Activated CD8-positive, alpha-beta T cell treated with anti-CD3 and anti-CD28 coated beads, Interleukin-2, amount 10 ng/mL, durations not matched to agents 7 days and 5 days (primary cell): ENCODE data around the gene HEPACAM. TPM values are rescaled to one million over a fixed set of nuclear protein-coding genes. Genes with fewer than 3 reads are reported as not detected.

Source experiments
- ATAC-seq: fragments of 150-1000 bp; cut with Tn5 transposase; one replicate; pipeline ENCODE4 v1.10.0; 2021; ENCODE audit warnings: moderate library complexity
- CTCF ChIA-PET: fragments of 350-600 bp; sonication (Branson Sonifier 250); formaldehyde crosslinking; loops from one replicate; lab custom pipeline; 2021; ENCODE audit warnings: antibody characterized with exemption; lab: Charles Lee
- POLR2A ChIA-PET: fragments of 350-600 bp; sonication (Branson Sonifier 250); formaldehyde crosslinking; loops from one replicate; lab custom pipeline; 2021; ENCODE audit warnings: antibody characterized with exemption; lab: Charles Lee
- DNase-seq: peaks from one replicate; pipeline ENCODE4 v3.0.0-alpha.2; 2020
- H3K27ac Mint-ChIP-seq: one replicate; pipeline ENCODE4 v1.8.0; 2021; ENCODE audit warnings: mild to moderate bottlenecking, mixed read lengths
- H3K27me3 Mint-ChIP-seq: one replicate; pipeline ENCODE4 v1.8.0; 2021; ENCODE audit warnings: low read depth, mixed read lengths
- H3K36me3 Mint-ChIP-seq: one replicate; pipeline ENCODE4 v1.8.0; 2021; ENCODE audit warnings: low read depth, mixed read lengths
- H3K4me1 Mint-ChIP-seq: one replicate; pipeline ENCODE4 v1.8.0; 2021; ENCODE audit warnings: low read depth, mixed read lengths
- H3K4me3 Mint-ChIP-seq: one replicate; pipeline ENCODE4 v1.8.0; 2021; ENCODE audit warnings: mild to moderate bottlenecking, mixed read lengths
- H3K9me3 Mint-ChIP-seq: one replicate; pipeline ENCODE4 v1.8.0; 2022; ENCODE audit warnings: mixed read lengths; ENCODE audit not compliant: insufficient read depth
- total RNA-seq, 2 experiments: library from RNA; stranded (reverse); gene quantifications; one replicate each; pipeline ENCODE4 v1.2.3, GENCODE V29; 2021

HEPACAM gene
- total RNA-seq, 2 experiments from 2014 or later = not detected

DNA sequence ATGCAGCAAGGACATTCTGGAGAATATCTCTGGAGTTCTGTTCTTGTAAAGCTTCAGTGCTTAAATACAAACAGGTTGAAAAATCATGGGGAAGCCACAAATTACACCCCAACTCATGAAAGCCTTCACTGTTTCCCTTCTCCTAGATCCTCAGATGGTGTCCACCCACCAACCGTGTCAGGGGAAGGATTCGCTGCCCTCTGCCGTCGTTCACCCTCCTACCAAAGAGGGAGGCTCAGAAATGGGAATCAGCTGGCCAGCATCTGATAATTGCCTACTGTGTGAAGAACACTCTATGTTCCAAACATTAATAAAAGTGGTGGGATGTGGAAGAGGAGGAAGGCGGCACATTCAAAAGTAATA, 7.4 kb upstream of the HEPACAM start:
- peaks cover 18% of the 10 kb centered on the region for H3K4me1 Mint-ChIP-seq
- CTCF ChIA-PET = interaction anchor here (0.6 to 1.1 kb wide), 3 partner anchors 11 to 17 kb away, joined by 3 to 4 read pairs (median 3); partner anchors contain the start of gene CCDC15
- H3K36me3 Mint-ChIP-seq = peaks cover 8% of the 10 kb centered on the region
- H3K4me3 Mint-ChIP-seq = no peak overlapping the region
- H3K27ac Mint-ChIP-seq = no peak overlapping the region
- peaks cover 7% of the 10 kb centered on the region for H3K9me3 Mint-ChIP-seq
- ATAC-seq = no peak
- POLR2A ChIA-PET = interaction anchor here (0.8 kb wide), 1 partner anchor 10 kb away, joined by 4 read pairs; no protein-coding TSS in a partner anchor
- DNase-seq = no peak
- no peaks in the 10 kb centered on the region for H3K27me3 Mint-ChIP-seq

DNA sequence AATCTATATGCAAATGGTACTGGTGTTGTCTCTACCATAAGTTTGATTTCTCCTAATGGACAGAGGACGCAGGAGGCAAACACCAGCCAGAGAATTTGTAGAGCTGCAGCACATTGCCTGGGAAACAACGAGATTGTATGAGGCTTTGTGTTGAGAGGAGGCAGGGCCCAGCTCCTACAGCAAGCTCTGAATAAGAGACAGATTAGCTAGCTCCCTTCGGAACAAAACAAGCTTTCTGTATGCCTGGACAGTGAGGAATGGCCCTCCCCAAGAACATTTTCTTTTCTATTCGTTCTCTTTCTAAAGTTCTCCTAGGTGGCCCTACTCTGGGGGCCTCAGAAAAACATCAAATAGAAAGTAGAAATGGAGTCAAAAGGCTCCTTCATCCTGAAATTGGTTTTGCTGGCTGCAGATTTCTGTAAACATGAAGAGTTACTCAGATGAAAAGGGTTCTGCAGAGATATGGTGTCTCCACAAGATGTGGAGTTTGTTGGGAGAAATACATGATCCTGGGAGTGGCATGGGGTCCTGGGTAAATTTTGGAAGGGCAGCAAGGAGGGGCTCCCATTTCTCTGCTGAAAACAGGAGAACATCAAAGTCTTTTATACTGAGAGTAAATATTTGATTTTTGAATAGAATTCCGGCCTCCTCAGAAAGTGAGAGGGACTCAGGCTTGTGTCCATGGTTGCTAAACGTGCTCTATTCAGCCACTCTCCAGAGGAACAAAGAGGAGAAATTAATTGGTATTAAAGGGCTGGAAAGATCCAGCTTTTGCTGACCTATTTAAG, 6.8 kb upstream of the HEPACAM start:
- POLR2A ChIA-PET = interaction anchor here (1.2 kb wide), 1 partner anchor 11 kb away, joined by 3 read pairs; no protein-coding TSS in a partner anchor

DNA sequence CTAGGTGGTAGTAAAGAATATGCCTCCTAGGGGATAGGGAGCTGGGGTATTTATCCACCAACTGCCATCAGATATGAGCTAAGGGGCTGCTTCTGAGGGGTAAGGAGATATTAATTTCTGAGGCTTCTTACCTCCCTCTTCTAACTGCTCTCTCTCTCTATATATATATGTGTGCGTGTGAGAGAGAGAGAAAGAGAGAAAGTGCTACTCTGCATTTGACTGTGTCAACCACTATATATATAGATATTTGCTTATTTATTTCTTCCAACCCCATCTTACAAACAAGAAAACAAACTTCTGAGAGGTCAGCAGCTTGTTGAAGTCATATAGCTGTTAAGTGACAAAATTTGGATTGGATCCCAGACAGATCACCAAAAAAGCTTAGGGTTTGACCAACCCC, 5.9 kb upstream of the HEPACAM start:
- peaks cover 2% of the 10 kb centered on the region for H3K36me3 Mint-ChIP-seq
- H3K9me3 Mint-ChIP-seq = no peaks in the 10 kb centered on the region
- ChIA-PET POLR2A (interaction anchor here (1.2 to 1.3 kb wide), 2 partner anchors 9 to 12 kb away, joined by 3 to 6 read pairs; no protein-coding TSS in a partner anchor), CTCF (interaction anchor here (0.8 to 2.3 kb wide), 3 partner anchors 8 to 65 kb away, joined by 3 to 8 read pairs (median 3); no protein-coding TSS in a partner anchor)
- H3K27ac Mint-ChIP-seq = no peak overlapping the region
- H3K27me3 Mint-ChIP-seq = peaks cover 4% of the 10 kb centered on the region
- ATAC-seq (no peak), DNase-seq (no peak)
- H3K4me3 Mint-ChIP-seq = no peak overlapping the region
- H3K4me1 Mint-ChIP-seq = peaks cover 17% of the 10 kb centered on the region

More for the DNA sequence above, 6.8 kb upstream of the HEPACAM start:
- H3K36me3 Mint-ChIP-seq = peaks cover 2% of the 10 kb centered on the region
- no peak overlapping the region for H3K4me3 Mint-ChIP-seq
- CTCF ChIA-PET = interaction anchor here (0.6 to 2.3 kb wide), 3 partner anchors 7 to 66 kb away, joined by 3 to 8 read pairs (median 3); no protein-coding TSS in a partner anchor
- H3K27me3 Mint-ChIP-seq = no peaks in the 10 kb centered on the region
- peaks cover 17% of the 10 kb centered on the region for H3K4me1 Mint-ChIP-seq
- H3K9me3 Mint-ChIP-seq = peaks cover under 1% of the 10 kb centered on the region
- DNase-seq (no peak), ATAC-seq (no peak)
- H3K27ac Mint-ChIP-seq = no peak overlapping the region

DNA sequence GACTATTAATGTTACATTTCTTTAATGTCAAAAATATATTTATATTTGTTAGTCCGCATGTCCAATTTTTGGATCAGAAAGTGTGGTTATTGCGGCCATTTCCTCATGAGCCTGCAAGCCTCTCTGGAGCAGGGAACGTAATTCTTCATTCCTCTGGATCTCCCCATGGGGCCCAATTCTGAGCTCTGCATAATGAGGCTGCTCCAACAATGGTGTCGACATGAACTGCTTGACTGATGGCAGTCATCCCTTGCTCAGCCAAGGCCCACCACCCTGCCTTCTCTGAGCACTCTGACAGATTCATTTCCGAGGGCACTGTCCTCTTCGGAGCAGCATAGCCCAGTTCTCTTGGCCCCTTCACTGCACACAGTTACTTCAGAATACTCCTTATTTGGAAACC, 3.1 kb upstream of the HEPACAM start:
- no peak overlapping the region for H3K27ac Mint-ChIP-seq
- ChIA-PET CTCF (interaction anchor here (1.6 kb wide), 1 partner anchor 10 kb away, joined by 3 read pairs; no protein-coding TSS in a partner anchor), POLR2A (no interaction called here)
- ATAC-seq (no peak), DNase-seq (no peak)
- H3K4me3 Mint-ChIP-seq = no peak overlapping the region
- peaks cover 14% of the 10 kb centered on the region for H3K4me1 Mint-ChIP-seq
- H3K9me3 Mint-ChIP-seq = no peaks in the 10 kb centered on the region
- H3K36me3 Mint-ChIP-seq = no peaks in the 10 kb centered on the region
- H3K27me3 Mint-ChIP-seq = peaks cover 10% of the 10 kb centered on the region

DNA sequence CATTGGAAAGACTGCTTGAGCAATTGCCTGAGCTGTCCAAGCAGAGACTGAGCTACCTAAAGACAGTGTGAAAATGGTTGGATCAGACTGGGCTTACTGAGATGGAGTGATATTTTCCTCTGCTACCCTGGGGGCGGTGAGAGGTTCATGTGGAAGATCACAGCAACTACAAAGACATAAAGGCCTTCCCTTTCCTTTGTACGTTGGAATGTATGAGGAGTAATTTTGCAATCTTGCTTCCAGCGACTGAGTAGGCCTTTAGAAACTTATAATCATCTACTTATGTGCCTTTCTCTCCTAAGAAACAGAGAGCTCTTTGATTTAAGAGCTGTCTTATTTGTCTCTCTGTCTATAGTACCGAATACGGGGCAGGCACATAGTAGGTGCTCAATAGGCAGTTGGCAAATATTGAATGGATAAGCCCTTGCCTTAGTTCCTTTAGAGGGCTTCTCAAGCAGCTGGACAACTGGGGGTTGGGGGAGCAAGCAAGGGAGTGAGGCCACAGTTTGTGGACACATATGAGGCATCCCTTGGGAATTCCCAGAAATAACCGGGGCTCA, 2.4 kb upstream of the HEPACAM start:
- H3K36me3 Mint-ChIP-seq = no peaks in the 10 kb centered on the region
- ChIA-PET POLR2A (no interaction called here), CTCF (interaction anchor here (0.9 to 1.6 kb wide), 2 partner anchors 10 to 20 kb away, joined by 3 read pairs; no protein-coding TSS in a partner anchor)
- H3K4me1 Mint-ChIP-seq = peaks cover 8% of the 10 kb centered on the region
- H3K9me3 Mint-ChIP-seq = no peaks in the 10 kb centered on the region
- no peak overlapping the region for H3K4me3 Mint-ChIP-seq
- ATAC-seq (no peak), DNase-seq (no peak)
- peaks cover 10% of the 10 kb centered on the region for H3K27me3 Mint-ChIP-seq
- H3K27ac Mint-ChIP-seq = no peak overlapping the region

DNA sequence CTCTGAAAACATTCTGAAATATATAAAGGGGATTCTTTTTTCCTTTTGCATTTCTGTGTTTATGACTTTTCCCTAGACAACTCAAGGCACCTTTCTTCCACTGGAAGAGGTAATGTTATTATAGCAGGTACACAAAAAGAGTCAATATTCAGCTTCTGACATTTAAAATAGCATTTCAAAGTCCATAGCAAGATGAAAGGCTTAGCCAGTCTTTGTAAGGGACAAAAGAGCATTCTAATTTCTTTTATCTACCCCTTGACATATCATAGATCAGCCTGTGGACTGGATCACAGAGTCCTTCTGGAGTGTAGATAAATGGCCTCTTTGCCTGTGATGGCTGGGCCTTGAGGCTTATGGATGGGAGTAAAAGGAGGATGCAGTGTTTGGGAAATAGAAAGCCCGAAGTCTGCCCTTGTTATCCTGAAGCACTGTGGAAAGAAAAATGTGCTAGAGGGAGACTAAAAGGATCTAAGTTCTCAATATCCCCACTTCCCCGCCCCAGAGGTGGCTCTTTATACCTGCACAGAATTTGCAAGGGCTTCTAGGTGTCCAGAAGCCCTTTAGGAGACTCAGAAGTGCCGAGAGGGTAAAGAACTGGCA, 1.6 kb upstream of the HEPACAM start:
- ATAC-seq = no peak
- no peak for DNase-seq
- Mint-ChIP-seq H3K36me3 (no peaks in the 10 kb centered on the region), H3K4me1 (no peaks in the 10 kb centered on the region), H3K27ac (no peak overlapping the region), H3K27me3 (peaks cover 10% of the 10 kb centered on the region), H3K9me3 (no peaks in the 10 kb centered on the region), H3K4me3 (no peak overlapping the region)
- ChIA-PET CTCF (interaction anchor here (3.1 kb wide), 1 partner anchor 12 kb away, joined by 10 read pairs; no protein-coding TSS in a partner anchor), POLR2A (no interaction called here)

DNA sequence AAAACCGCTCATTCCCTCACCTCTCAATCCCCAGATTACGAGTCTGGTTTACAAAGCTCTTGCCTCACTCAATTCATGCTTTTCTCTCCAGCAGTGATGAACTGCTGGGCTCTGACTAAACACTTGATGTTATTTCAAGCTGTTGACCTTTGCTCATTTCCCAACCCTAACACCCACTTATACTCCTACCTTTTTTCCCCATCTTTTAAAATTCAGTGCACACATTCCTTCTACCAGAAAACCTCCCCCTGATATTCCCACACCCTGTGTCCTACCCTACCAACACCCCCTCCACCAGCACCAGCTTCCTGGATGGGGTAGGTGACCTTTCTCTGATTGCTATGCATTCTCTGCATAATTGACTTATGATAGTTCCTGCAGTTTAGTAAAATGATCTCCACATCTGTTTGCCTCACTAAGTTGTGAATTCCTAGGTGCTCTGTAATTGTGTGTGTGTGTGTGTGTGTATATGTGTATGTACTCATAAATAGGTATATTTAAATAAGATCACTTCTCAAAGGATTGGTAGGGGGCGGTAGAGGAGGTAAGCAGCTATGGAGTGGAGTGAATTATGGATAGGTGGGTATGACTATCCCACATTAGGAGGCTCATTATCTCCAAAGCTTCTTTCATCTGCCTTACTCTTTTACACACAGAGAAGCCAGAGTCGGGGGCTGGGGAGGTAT, 842 bp downstream of the HEPACAM start:
- no peak overlapping the region for H3K27ac Mint-ChIP-seq
- no peak overlapping the region for H3K4me3 Mint-ChIP-seq
- ChIA-PET POLR2A (interaction anchor here (0.9 to 1.8 kb wide), 2 partner anchors 8 to 16 kb away, joined by 3 to 4 read pairs; no protein-coding TSS in a partner anchor), CTCF (interaction anchor here (1.0 to 3.1 kb wide), 5 partner anchors 9 to 59 kb away, joined by 3 to 10 read pairs (median 8); no protein-coding TSS in a partner anchor)
- H3K36me3 Mint-ChIP-seq = peaks cover 4% of the 10 kb centered on the region
- peaks cover 12% of the 10 kb centered on the region for H3K4me1 Mint-ChIP-seq
- no peaks in the 10 kb centered on the region for H3K9me3 Mint-ChIP-seq
- DNase-seq (no peak), ATAC-seq (no peak)
- peaks cover 10% of the 10 kb centered on the region for H3K27me3 Mint-ChIP-seq

DNA sequence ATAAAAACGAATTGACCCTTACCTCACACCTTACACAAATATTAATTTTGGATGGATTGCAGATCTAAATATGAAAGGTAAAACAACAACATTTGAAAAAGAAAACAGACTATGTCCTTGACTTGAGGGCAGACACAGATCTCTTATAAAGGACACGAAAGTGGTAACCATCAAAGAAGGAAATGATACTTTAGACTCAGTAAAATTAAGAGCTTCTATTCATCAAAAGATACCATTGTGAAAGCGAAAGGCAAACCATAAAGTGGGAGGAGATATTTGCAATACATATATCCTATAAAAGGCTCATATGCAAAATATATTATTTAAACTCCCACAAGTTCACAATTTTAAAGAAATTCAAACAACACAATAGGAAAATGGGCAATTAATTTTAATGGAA, 5.0 kb downstream of the HEPACAM start:
- DNase-seq (no peak), ATAC-seq (peak; percentile 58)
- Mint-ChIP-seq H3K9me3 (no peaks in the 10 kb centered on the region), H3K4me1 (peaks cover 12% of the 10 kb centered on the region), H3K36me3 (peaks cover 4% of the 10 kb centered on the region), H3K4me3 (no peak overlapping the region), H3K27ac (peak overlapping the region; percentile 36), H3K27me3 (peaks cover 1% of the 10 kb centered on the region)
- CTCF ChIA-PET = interaction anchor here (1.2 to 1.6 kb wide), 4 partner anchors 11 to 23 kb away, joined by 4 to 5 read pairs (median 4); partner anchors contain the start of gene CCDC15
- POLR2A ChIA-PET = interaction anchor here (1.0 kb wide), 1 partner anchor 24 kb away, joined by 5 read pairs; the partner anchor contains the start of gene CCDC15

DNA sequence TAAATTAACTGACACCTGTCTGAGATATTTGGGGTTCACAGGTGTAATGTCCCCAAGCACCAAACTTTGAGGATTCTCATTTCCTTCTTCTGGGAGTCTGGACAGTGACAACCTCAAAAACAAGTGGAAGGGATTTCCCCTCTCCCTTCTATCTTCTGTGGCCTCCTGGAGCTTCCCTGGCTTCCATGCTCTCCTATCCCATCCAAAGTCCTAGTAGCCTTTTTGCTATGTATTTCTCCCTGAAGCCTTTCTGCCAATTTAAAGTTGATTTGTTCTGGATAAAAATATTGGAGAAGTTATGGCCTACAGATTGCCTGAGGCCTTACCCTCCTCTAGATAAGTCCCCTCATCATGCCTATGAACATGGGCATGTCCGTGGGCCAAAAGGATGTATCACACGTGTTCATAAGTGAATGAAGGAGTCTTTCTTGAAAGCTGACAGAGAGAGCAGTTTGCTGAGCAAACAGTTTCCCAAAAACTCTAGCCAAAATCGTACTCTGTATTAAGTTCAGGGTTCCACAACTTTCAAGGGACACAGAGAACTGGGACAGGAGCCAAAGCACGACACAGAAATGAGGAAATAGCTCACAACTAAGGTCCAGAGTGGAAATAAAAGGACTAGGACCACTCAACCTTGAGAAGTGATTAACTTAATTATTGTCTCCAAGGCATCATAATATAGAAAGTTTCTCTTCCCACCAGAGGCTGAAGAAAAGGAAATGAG, 6.7 kb downstream of the HEPACAM start:
- no peak overlapping the region for H3K4me3 Mint-ChIP-seq
- peaks cover 13% of the 10 kb centered on the region for H3K4me1 Mint-ChIP-seq
- ATAC-seq = no peak
- no peaks in the 10 kb centered on the region for H3K9me3 Mint-ChIP-seq
- no peak for DNase-seq
- ChIA-PET POLR2A (interaction anchor here (1.2 kb wide), 1 partner anchor 22 kb away, joined by 3 read pairs; no protein-coding TSS in a partner anchor), CTCF (interaction anchor here (1.6 kb wide), 1 partner anchor 24 kb away, joined by 5 read pairs; the partner anchor contains the start of gene CCDC15)
- H3K27ac Mint-ChIP-seq = no peak overlapping the region
- H3K27me3 Mint-ChIP-seq = no peaks in the 10 kb centered on the region
- peaks cover 4% of the 10 kb centered on the region for H3K36me3 Mint-ChIP-seq

DNA sequence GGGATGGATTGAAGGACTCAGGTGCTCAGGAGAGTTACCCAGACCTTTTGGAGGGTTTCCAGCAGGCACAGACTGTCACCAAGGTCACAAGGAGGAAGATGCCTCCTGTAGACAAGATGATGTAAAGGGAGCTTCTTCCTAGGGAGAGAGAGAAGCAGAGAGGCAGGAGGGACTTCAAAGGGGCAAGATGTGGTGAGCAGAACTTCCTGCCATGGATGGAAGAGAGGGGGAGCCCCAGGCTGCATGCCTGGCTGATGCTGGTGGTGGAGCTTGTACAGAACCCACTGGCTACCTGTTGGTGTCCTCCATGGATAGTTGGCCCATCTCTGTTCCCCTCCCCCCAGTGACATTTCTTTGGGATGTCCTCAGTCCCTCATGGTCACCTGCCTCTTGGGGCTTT, 12.6 kb downstream of the HEPACAM start:
- H3K27ac Mint-ChIP-seq = peak overlapping the region; percentile 69
- DNase-seq = peak; percentile 46

More for the DNA sequence above, 12.6 kb downstream of the HEPACAM start:
- peak; percentile 63 for ATAC-seq
- Mint-ChIP-seq H3K27me3 (peaks cover 3% of the 10 kb centered on the region), H3K9me3 (no peaks in the 10 kb centered on the region), H3K36me3 (peaks cover 1% of the 10 kb centered on the region), H3K4me3 (no peak overlapping the region), H3K4me1 (peaks cover 29% of the 10 kb centered on the region)
- ChIA-PET CTCF (interaction anchor here (1.2 to 2.1 kb wide), 6 partner anchors 12 to 219 kb away, joined by 3 to 11 read pairs (median 6); partner anchors contain the start of genes CCDC15 and HEPACAM), POLR2A (interaction anchor here (1.2 to 2.0 kb wide), 2 partner anchors 27 to 30 kb away, joined by 3 to 14 read pairs; partner anchors contain the start of gene CCDC15)
